Daoy (cell line): ENCODE results near the gene TTLL10. TPM values are rescaled to one million over a fixed set of nuclear protein-coding genes. Genes with fewer than 3 reads are reported as not detected.

Experiments used
- DNase-seq: peaks from one replicate; pipeline ENCODE4 v3.0.0-alpha.2; 2015; ENCODE audit warnings: low read depth
- total RNA-seq: library from RNA; depleted of rRNA; stranded (reverse); fragments of >200 nt; shearing (Covaris generic); gene quantifications from 2 replicates; pipeline ENCODE4 v1.2.3, GENCODE V29; 2014

The TTLL10 gene
- total RNA-seq, 1 experiment from 2014 or later = not detected

DNA sequence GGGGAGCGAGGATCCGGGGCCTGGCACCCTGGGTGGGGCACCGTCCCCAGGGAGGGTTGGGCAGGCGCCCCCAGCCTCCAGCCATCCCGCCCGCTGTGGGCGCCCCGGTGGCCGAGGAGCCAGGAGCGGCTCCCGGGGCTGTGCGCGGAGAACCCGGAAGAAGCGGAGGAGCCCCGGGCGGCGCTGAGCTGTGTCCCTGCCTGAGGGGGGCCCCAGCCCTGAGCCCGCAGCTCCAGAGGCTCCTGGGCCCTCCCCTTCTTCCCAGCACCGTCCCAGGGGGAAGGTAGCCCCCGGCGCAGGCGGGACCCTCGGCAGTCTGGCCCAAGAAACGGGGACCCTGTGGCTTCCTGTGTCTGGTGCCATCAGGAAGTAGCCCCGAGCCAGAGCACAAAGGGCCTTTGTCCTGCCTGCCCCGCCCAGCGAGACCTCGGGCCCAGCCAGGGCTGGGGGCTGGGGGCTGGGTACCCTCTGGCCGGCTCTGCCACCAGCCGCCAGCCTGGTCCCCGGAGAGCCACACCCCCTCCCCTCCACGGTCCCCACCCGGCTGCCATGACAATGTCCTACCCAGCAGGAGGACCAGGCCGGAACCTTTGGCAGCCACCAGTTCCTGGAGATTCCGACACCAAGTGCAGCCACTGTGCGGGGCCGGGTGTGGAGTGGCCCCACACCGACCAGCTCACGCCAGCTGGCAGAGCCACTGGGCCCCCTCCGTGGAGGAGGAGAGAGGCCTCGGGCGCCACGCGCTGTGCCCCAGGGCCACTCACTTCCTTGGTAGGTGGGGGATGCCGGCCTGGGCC lies 15.6 kb upstream of the TTLL10 start:
- DNase-seq = peak; percentile 60

DNA sequence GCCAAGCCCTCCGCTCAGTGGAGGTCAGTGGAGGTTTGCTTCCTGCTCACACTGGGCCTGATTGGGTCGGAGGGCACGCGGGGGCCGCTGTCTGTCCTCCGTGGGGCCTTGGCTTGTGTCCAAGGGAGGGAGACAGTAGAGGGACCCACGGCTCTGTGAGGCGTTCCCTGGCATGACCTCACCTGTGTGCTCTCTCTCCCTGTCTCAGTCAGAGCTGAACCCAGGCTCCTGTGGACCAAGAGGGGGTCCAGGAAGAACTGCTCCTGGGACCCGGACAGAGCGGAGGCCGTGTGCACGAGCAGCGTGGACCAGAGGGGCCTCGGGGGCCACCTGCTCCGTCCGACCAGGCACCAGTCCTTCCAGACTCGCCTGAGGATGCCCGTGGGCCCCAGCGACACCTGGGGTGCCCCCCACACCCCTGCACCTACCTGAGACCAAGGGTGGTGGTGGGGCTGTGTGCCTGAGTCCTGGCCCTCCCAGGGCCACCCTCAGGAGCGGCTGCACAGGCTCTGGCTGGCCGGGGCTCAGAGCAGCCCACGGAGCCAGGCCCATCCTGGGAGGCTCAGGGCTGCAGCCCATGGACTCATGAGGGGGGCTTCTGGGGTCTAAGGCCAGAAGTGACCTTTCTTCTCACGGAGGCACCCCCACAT lies 13.3 kb upstream of the TTLL10 start:
- DNase-seq = no peak

DNA sequence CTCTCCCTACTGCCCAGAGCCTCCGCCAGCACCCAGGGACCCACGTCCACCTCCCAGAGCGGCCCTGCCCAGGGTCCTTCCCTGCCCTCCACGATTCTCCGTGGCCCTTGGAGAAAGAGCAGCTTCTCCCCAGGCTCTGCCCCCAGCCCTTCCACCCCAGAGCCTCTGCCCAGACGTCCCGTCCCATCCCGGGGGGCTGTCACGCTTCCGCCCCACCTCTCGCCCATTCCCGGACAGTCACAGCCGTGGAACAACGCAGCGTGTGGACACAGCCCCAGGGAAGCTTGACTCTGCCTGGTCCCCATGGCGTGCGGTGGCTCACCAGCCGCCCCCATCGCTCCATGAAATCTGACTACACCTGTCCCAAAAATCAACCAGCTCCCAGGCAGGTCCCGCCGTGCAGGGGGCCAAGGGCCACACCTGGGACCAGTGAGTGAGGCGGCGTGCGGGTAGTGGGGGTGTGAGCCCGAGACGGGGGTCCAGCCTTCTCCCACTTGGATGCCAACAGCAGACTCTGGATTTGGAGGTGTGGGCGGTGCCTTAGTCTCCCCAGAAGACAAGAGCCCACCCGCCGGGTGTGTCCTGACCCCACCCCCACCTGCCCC lies 12.5 kb upstream of the TTLL10 start:
- DNase-seq = no peak

DNA sequence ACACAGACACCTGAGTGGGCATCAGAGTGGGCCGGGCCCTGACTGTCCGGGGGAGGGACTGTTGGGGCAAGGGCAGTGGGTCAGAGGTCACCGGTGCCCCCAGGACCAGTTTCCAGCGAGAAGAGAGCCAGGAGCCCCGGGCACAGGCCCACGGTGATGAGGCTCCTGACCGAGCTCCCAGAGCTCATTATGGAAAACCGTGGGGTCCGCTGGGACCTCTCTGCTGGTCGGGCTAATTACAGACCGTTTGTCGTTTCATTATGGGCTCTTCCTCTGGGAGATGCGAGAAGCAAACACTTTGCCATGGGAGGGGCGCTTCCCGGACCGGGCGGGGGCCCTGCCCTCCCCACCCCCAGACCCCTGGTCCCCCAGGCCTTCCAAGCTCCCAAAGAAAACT lies 12.0 kb upstream of the TTLL10 start:
- DNase-seq = no peak

DNA sequence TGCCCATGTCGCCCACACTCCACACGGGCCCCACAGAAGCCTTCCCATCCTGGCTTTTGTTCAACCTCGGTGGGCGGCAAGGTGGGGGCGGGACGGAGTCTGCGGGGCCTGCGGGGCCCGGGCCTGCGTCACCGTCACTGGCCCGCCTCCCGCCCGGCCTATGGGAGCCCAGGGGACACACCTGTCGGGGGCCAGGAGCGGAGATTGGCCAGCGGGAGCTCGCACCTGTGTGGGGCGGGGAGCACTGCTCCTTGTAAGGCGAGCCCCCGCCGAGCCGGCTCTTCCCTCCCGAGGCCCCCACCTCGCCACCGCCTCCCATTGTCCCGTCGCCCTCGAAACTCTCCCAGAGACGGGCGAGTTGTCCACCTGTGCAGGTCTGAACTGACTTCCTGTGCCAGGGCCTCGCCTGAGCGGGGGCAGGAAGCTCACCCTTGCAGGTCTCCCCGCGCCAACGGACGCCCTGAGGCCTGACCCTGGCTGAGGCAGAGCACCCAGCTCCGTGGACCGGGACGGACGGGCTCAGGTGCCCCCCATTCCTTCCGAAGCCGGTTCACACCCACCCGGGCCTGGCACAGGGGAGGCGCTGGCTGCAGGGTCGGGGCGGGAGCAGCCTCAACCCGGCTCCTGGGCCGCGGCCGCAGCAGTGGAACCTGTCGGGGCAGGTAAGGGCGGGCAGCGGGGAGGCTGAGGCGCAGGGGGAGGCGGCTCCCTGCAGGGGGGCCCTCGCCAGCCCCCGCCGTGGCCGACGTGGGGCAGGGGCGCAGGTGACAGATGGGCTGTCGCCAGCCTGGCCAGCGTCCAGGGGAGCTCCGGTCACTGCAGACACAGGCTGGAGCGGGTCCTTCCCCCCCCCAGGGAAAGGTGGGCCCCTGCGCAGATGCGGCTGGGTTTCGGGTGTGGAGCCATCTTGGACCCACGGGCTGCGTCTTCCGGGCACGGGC lies 10.8 kb upstream of the TTLL10 start:
- no peak for DNase-seq

DNA sequence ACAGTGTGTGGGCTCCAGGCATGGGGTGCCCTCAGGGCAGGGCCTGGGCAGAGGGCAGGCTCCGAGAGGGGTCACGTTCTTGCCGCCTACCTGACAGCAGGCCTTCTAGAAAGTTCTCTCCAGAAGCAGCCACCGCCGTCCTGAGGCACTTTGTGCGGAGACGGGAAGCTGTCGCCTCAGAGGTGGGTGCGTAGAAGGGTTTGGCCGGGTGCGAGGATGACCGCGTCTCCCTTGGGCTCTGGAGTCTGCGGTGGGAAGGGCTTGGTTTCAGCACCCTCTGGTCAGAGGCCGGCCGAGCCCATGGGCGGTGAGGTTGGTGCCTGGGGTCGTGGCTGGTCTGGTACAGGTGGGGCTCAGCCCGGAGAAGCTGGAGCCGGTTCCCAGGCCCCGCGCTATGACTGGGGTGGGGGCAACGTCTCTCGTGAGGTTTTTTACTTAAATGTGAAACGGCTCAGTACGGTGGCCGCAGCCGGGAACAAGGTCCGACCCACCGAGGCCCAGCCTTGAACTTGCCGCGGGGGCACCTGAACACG lies 10.1 kb upstream of the TTLL10 start:
- no peak for DNase-seq

DNA sequence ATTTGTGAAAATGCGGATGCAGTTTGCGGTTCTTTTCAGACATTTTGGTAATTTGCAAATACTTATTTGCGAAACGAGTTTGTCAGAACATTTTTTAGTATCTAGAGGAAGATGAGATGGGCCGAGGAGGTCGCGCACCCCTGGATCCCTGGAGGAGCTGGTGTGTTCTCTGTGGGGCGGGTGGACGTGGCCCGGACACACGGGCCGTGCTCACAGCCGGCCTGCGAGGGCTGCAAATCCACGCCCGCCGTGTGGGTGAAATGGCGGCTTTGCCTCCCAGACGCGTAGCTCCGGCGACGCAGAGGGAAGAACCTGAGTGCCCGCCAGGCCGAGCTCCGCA lies 9.3 kb upstream of the TTLL10 start:
- DNase-seq = no peak

DNA sequence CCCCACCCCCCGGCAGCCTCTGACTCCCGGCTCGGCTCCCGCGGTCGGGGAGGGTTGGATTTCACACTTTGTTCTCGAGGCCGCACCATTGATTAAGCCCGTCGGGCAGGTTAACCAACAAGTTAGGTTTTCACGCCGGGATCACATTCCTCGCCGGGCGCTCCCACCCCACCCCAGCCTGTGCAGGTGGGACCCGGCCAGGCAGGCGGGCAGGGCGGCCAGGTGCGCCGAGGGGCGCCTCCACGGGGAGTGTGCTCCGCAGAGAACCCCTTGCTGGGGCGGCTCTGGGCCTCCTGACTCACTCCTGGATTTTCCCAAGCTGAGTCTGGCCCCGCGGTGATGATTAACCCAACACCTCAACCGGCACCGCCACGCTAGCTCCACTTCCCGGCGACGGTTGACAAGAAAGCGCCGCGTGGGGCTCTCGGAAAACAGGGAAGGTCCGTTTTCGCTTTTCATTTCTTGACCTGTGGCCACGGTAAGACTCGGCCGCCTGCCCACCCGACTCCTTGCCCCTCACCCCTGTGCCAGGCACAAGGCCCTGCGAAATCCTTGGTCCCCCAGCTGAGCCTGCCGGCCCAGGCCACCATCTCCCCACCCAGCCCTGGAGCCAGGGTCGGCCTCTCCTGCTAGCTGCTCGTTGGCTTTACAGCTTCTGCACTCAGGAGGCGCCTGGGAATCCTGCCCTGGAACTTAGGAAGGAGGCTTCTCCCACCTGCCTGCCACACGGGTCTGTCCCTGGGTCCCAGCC lies 8.8 kb upstream of the TTLL10 start:
- peak; percentile 58 for DNase-seq

DNA sequence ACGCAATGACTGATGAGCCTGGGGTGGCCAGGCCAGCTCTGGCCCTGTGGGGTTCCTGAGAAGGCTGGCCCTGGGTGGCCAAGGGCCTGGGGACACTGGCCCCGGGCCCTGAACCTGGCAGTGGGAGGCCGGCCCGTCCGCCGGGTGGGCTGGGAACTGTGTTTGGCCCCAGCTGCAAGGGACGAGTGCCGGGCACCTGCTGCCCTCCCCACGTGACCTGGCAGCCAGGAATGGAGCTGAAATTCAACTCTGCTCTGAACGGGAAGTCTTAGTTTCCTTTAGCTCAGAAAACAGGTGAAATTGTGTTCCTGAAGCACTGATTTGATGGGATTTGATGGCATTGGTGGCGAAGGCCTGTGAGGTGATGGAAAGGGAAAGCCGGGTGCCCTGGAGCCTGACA lies 8.2 kb upstream of the TTLL10 start:
- DNase-seq = no peak

DNA sequence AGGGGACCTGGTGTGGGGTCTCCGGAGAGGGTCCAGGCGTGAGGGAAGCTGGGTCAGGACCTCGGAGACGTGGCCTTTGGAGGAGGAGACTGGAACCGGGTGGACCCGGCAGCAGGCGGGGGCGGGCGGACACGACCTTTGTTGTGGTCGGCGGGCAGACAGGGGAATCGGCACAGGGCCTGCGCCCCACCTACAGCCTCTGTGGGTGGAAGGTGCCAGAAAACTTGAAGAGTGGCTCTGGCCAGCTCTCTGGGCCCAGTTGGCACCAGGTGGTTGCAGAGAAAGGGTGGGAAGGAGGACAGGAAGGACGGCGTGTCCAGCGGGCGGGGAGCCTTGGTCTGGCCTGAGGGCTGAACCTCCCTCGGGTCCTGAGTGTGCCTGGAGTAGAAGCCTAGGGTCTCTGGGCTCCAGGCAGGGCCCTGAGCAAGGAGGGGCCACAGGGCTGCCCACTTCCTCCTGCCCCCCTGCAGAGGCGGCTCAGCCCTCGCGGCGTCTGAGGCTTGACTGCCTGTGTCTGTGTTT lies 7.7 kb upstream of the TTLL10 start:
- DNase-seq = no peak

DNA sequence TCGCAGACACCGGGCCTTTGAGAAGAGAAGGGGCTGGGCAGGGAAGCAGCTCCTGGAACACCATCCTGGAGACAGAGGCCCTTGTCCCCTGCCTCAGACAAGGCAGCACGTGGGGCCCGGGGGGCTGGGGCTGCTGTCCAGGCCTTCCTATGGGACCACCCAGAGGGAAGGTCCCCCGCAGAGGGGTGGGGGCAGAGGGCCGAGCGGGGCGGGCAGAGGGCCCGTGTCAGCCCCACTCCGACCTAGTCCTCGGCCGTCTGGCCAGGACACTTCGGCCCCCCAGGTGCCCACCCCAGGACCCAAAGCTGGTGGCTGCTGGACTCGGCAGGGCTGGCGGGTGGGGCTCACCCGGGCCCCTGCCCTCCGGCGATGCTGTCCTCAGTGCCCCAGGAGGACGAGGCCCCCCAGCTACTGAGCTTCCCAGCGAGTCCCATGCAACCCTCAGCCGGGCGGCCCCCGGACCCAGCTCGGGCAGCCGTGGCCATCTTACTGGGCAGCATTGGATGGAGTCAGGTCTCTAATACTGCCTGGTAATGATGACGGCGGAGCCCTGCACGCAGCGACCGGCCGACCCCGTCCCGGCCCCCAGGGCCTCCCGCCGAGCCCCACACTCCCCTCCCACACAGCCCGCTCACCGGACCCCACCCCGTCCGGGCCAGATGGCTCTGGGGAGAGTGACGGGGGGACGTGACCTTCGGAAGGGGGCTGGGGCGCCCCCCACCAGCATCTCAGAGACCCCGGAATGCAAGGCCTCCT lies 6.9 kb upstream of the TTLL10 start:
- no peak for DNase-seq

DNA sequence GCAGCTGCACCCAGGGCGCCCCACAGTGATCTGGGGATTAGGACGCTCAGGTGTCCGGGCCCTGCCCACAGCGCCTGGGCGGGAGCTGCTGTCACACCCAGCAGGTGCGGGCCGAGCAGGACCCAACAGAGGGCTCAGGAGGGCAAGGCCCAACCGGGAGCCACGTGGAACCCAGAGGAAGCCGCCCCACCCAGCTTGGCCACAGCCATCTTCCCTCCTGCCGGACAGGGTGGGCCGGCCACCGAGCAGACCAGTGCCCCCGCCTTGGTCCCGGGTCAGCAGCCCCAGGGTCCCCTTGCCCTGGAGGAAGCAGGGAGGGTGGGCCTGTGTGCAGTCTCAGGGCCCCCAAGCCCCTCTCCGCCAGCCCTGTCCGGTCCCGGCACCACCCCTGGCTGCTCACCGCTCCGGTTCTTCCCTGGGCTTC lies 6.3 kb upstream of the TTLL10 start:
- no peak for DNase-seq

DNA sequence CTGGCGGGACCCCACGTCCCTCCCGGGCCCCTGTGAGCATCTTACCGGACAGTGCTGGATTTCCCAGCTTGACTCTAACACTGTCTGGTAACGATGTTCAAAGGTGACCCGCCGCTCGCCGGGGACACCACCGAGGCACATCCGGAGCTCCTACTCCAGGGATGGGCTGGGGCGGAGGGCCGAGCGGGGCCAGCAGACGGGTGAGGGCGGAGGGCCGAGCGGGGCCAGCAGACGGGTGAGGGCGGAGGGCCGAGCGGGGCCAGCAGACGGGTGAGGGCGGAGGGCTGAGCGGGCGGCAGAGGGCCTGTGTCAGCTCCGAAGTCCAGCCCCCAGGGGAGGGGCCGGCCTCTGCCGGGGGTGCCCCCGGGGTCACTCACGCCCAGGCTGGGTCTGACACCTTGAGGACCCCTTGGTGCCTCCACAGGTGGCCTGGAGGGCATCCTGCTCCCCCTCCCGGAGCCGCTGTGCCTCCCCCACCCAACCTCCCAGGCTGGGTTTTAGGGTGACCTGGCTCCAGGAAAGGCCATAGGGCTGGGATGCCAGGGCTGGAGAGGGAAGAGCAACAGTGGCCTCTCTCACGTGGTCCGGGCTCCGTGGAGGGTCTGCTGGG lies 5.7 kb upstream of the TTLL10 start:
- DNase-seq = no peak

DNA sequence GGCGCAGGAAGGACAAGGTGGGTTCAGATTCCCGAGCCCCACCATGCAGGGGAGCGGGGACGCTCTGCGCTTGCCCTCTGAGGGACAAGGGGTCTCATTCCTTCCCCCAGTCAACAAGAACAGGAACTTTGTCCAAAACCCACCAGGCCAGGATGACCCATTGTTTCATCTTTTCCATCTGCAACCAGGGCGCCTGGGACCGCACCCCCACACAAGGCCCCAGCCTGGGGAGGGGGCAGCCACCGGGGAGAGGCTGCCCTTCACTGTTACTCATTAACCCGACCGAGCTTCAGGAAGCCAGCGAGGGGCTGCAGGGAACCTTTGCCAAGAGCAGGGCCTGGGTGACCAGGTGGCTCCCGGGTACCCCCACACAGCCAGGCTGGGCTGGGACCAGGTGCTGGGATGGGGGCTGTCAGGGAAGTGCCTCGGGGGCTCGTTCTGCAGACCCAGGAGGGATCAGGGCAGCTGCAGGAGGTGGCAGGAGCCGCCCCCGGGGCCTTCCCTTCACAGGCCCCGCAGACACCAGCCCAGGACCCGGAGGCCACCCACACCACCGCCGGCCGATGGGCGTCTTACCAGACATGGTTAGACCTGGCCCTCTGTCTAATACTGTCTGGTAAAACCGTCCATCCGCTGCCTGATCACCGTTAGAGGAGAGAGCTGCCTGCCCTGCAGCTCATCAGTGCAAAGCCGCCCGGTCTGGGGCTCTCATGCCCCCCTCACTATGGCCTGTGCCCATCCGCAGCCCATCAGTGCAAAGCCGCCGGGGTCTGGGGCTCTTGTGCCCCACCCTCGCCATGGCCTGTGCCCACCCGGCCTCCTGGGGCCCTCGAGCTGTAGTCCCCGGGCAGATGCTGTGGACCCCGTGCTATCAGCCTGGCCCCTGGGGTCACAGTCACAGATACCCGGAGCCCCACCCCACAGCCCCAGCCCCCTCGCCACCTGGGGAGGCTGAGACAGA lies 4.9 kb upstream of the TTLL10 start:
- no peak for DNase-seq

DNA sequence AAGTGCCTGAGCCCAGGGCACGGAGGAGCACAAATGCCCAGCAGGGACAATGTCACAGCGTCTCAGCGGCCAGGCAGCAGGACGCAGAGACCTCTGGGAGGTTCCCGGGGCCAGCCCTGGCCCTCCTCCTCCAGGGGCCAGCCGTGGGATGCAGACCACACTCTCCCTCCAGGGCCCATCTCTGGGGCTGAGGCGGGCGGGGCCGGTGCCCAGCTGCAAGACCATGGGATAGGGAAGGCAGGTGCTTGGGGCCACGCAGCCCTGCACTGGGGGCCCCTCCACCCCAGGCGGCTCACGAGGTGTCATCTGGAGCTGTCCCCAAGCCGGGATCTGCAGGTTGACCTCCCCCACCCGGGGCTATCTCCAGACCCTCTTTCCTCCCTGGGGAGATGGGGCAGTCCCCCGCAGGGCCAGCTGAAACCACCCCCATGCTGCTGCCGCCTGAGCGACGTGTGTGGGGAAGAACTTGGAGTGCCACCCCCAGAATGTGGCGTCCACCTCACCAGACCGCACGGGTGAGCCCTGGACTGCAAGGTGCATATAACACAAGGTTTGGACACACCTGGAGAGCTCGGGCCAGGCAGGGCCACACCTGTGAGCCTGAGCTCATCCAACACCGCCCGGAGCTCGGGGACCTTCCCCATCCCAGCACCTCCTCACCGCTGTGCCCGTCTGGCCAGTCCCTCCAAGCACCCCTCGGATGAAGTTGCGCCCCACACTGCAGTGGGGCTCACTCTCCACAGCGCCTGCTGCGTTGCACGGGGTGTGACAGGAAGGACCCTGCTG lies 4.1 kb upstream of the TTLL10 start:
- DNase-seq = no peak

DNA sequence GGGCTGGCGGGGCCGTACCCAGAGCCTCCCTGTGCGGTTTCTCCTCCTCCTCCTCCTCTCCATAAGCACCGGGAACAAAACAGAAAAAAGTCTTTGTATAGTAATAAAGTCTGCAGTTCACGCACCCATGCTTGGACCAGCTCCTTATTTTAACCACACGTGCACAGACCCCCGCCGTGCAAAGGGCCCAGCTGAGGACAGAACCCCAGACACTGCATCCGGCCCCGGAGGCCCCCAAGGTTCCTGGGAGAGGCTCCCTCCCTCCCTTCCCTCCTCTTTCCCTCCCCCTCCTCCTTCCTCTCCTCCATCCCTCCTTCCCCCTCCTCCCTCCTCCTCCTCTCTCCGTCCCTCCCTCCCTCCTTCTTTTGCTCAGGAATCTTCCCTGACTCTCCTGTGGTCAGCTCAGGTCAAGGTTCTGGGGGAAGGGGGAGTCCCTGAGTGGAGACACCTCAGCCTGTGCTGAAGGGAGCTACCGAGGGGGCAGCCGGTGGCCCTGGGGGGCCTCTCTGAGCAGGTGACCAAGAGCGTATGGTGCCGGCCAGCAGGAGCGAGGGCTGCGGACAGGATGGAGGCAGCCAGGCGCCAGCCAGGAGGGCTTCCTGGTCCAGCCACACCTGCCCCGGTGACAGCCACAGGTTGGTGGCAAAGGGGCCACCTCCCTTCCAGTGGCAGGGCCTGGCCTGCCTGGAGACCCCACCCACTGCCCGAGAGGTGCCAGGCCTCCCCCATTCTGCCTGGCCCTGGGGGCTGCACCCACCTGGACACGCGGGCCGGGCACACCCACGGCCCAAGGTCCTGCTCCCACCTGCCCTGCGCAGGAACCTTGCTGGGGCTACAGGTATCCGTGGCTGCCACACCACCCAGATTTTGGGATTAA lies 3.2 kb upstream of the TTLL10 start:
- DNase-seq = no peak

DNA sequence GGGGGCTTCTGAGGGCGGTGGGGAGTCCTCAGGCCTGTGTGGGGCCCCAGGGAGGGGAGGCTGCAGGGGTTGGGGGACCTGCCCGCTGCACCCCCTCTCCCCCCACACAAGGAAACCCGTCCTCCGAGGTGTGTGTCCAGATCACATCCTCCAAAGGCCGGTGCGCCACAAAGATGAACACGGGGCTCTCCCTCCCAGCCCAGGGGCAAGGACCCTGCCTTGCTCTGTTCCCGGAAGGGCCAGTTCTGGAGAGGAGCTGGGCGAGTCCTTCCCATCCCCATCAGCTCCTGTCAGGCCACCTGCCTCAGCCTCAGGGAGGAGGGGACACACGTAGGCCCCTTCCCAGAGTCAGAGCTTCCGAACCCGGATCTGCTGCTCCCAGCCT lies 2.5 kb upstream of the TTLL10 start:
- no peak for DNase-seq
